Measurements from ENCODE around the gene NT5DC1. TPM values are rescaled to one million over a fixed set of nuclear protein-coding genes. Genes with fewer than 3 reads are reported as not detected.

NT5DC1 gene
- total and polyA plus RNA-seq, 2 experiments from 2014 or later = 27.0 to 29.8 TPM

DNA sequence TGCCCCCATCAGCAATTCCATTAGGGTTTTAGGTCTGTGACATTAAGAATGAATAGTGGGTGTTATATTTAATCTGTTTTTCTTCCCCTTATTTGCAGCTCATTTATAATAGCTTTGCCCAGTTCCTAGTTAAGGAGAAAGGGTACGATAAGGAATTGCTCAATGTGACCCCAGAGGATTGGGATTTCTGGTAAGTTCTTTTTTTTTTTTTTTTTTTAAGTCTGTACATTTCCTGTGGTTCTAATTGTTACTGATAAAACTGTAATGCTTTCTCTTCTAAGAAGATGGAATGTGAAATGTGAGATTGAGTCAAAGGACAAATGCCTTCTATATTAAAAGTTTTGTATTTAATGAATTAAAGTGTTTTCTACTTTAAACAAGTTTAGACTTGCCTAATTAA is 5.5 kb downstream of the NT5DC1 start (continued):
- TF ChIP-seq, protein P1, sequence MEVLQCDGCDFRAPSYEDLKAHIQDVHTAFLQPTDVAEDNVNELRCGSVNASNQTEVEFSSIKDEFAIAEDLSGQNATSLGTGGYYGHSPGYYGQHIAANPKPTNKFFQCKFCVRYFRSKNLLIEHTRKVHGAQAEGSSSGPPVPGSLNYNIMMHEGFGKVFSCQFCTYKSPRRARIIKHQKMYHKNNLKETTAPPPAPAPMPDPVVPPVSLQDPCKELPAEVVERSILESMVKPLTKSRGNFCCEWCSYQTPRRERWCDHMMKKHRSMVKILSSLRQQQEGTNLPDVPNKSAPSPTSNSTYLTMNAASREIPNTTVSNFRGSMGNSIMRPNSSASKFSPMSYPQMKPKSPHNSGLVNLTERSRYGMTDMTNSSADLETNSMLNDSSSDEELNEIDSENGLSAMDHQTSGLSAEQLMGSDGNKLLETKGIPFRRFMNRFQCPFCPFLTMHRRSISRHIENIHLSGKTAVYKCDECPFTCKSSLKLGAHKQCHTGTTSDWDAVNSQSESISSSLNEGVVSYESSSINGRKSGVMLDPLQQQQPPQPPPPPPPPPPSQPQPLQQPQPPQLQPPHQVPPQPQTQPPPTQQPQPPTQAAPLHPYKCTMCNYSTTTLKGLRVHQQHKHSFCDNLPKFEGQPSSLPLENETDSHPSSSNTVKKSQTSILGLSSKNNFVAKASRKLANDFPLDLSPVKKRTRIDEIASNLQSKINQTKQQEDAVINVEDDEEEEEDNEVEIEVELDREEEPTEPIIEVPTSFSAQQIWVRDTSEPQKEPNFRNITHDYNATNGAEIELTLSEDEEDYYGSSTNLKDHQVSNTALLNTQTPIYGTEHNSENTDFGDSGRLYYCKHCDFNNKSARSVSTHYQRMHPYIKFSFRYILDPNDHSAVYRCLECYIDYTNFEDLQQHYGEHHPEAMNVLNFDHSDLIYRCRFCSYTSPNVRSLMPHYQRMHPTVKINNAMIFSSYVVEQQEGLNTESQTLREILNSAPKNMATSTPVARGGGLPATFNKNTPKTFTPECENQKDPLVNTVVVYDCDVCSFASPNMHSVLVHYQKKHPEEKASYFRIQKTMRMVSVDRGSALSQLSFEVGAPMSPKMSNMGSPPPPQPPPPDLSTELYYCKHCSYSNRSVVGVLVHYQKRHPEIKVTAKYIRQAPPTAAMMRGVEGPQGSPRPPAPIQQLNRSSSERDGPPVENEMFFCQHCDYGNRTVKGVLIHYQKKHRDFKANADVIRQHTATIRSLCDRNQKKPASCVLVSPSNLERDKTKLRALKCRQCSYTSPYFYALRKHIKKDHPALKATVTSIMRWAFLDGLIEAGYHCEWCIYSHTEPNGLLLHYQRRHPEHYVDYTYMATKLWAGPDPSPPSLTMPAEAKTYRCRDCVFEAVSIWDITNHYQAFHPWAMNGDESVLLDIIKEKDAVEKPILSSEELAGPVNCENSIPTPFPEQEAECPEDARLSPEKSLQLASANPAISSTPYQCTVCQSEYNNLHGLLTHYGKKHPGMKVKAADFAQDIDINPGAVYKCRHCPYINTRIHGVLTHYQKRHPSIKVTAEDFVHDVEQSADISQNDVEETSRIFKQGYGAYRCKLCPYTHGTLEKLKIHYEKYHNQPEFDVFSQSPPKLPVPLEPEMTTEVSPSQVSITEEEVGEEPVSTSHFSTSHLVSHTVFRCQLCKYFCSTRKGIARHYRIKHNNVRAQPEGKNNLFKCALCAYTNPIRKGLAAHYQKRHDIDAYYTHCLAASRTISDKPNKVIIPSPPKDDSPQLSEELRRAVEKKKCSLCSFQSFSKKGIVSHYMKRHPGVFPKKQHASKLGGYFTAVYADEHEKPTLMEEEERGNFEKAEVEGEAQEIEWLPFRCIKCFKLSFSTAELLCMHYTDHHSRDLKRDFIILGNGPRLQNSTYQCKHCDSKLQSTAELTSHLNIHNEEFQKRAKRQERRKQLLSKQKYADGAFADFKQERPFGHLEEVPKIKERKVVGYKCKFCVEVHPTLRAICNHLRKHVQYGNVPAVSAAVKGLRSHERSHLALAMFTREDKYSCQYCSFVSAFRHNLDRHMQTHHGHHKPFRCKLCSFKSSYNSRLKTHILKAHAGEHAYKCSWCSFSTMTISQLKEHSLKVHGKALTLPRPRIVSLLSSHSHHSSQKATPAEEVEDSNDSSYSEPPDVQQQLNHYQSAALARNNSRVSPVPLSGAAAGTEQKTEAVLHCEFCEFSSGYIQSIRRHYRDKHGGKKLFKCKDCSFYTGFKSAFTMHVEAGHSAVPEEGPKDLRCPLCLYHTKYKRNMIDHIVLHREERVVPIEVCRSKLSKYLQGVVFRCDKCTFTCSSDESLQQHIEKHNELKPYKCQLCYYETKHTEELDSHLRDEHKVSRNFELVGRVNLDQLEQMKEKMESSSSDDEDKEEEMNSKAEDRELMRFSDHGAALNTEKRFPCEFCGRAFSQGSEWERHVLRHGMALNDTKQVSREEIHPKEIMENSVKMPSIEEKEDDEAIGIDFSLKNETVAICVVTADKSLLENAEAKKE (CRISPR knock-in tag; IDR thresholded peaks at IDR 0.05) = no peak
- TF ChIP-seq EZH2 (IDR thresholded peaks at IDR 0.05; ENCODE audit: low read depth, unreplicated experiment) = no peak

DNA sequence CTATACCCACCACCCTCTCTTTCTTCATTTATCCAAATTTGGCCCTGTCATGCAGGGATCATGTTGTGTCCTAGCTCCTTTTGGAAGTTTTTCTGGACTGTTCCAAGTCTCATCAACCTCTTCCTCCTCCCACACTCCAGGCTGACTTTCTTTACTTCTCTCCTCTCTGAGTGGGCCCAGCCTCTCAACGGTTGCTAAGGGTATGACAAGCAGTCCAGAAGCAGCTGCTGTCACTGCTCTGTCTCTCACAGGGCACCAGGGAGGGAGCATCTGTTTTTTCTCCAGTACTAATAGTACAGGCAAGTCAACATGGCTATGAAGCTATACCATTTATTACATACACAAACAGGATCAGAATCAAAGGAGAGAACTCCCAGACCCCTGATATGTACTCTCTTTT is 8.2 kb downstream of the NT5DC1 start:
- peak overlapping the region; percentile 96 for H3K27ac Mint-ChIP-seq
- ATAC-seq = no peak
- H3K36me3 Mint-ChIP-seq (ENCODE audit: low read depth) = peaks cover 46% of the 10 kb centered on the region
- TF ChIP-seq, protein P2, sequence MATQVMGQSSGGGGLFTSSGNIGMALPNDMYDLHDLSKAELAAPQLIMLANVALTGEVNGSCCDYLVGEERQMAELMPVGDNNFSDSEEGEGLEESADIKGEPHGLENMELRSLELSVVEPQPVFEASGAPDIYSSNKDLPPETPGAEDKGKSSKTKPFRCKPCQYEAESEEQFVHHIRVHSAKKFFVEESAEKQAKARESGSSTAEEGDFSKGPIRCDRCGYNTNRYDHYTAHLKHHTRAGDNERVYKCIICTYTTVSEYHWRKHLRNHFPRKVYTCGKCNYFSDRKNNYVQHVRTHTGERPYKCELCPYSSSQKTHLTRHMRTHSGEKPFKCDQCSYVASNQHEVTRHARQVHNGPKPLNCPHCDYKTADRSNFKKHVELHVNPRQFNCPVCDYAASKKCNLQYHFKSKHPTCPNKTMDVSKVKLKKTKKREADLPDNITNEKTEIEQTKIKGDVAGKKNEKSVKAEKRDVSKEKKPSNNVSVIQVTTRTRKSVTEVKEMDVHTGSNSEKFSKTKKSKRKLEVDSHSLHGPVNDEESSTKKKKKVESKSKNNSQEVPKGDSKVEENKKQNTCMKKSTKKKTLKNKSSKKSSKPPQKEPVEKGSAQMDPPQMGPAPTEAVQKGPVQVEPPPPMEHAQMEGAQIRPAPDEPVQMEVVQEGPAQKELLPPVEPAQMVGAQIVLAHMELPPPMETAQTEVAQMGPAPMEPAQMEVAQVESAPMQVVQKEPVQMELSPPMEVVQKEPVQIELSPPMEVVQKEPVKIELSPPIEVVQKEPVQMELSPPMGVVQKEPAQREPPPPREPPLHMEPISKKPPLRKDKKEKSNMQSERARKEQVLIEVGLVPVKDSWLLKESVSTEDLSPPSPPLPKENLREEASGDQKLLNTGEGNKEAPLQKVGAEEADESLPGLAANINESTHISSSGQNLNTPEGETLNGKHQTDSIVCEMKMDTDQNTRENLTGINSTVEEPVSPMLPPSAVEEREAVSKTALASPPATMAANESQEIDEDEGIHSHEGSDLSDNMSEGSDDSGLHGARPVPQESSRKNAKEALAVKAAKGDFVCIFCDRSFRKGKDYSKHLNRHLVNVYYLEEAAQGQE (IDR thresholded peaks at IDR 0.05; ENCODE audit: unreplicated experiment) = no peak
- TF ChIP-seq, protein P3, sequence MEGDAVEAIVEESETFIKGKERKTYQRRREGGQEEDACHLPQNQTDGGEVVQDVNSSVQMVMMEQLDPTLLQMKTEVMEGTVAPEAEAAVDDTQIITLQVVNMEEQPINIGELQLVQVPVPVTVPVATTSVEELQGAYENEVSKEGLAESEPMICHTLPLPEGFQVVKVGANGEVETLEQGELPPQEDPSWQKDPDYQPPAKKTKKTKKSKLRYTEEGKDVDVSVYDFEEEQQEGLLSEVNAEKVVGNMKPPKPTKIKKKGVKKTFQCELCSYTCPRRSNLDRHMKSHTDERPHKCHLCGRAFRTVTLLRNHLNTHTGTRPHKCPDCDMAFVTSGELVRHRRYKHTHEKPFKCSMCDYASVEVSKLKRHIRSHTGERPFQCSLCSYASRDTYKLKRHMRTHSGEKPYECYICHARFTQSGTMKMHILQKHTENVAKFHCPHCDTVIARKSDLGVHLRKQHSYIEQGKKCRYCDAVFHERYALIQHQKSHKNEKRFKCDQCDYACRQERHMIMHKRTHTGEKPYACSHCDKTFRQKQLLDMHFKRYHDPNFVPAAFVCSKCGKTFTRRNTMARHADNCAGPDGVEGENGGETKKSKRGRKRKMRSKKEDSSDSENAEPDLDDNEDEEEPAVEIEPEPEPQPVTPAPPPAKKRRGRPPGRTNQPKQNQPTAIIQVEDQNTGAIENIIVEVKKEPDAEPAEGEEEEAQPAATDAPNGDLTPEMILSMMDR (conservative IDR thresholded peaks at IDR 0.05; ENCODE audit: low read depth in 2 of 2) = no peak
- no peak for TF ChIP-seq NANOG (IDR thresholded peaks at IDR 0.05; ENCODE audit: borderline replicate concordance)
- TF ChIP-seq ZNF331 (CRISPR knock-in tag; IDR thresholded peaks at IDR 0.05; ENCODE audit: low read depth) = no peak
- no peak for TF ChIP-seq POLR2AphosphoS5 (IDR thresholded peaks at IDR 0.05; ENCODE audit: low read depth)
- no peak for TF ChIP-seq EZH2 (IDR thresholded peaks at IDR 0.05; ENCODE audit: low read depth, unreplicated experiment)
- no peak for TF ChIP-seq ZNF114 (CRISPR knock-in tag; IDR thresholded peaks at IDR 0.05)
- TF ChIP-seq, protein P4, sequence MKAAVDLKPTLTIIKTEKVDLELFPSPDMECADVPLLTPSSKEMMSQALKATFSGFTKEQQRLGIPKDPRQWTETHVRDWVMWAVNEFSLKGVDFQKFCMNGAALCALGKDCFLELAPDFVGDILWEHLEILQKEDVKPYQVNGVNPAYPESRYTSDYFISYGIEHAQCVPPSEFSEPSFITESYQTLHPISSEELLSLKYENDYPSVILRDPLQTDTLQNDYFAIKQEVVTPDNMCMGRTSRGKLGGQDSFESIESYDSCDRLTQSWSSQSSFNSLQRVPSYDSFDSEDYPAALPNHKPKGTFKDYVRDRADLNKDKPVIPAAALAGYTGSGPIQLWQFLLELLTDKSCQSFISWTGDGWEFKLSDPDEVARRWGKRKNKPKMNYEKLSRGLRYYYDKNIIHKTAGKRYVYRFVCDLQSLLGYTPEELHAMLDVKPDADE (IDR thresholded peaks at IDR 0.05) = no peak
- TF ChIP-seq JUNB (IDR thresholded peaks at IDR 0.05; ENCODE audit: unreplicated experiment) = no peak
- no peak for TF ChIP-seq STAT1 (IDR thresholded peaks at IDR 0.05; ENCODE audit: unreplicated experiment)

More for the DNA sequence above, 8.2 kb downstream of the NT5DC1 start:
- H3K36me3 ChIP-seq (ENCODE audit: insufficient read depth) = peaks cover 22% of the 10 kb centered on the region
- H2AFZ ChIP-seq = no peak overlapping the region
- H3K9me2 ChIP-seq (ENCODE audit: insufficient read depth) = no peaks in the 10 kb centered on the region
- H3K4me1 ChIP-seq (ENCODE audit: insufficient read depth) = peaks cover 38% of the 10 kb centered on the region
- H3K4me2 ChIP-seq = no peak overlapping the region
- H3K79me2 ChIP-seq (replicated peaks; ENCODE audit: insufficient read depth) = peaks cover 17% of the 10 kb centered on the region; the same call in 1 of the 2 replicates
- H3K27me3 ChIP-seq (ENCODE audit: insufficient read depth) = no peaks in the 10 kb centered on the region
- H3K9me3 Mint-ChIP-seq = no peaks in the 10 kb centered on the region
- no peak overlapping the region for H3K27ac ChIP-seq (ENCODE audit: low read depth)
- 0 out of 2 replicates have a peak, but pooled peaks cover 3% of the 10 kb centered on the region for H4K20me1 ChIP-seq (replicated peaks; ENCODE audit: insufficient read depth)
- no peak overlapping the region; the same call in 2 of the 3 replicates for H3K4me3 Mint-ChIP-seq
- H3K4me1 Mint-ChIP-seq = peaks cover 57% of the 10 kb centered on the region
- no peak for DNase-seq (ENCODE audit: low spot score)
- no peaks in the 10 kb centered on the region for H3F3A ChIP-seq (replicated peaks; ENCODE audit: low read depth)
- H3K4me3 ChIP-seq = no peak overlapping the region
- peaks cover 2% of the 10 kb centered on the region for H3K27me3 Mint-ChIP-seq (ENCODE audit: insufficient read depth, low read depth, poor library complexity)

All from GM23338 (cell line).